ENCODE results near the gene FAM229B. TPM values are rescaled to one million over a fixed set of nuclear protein-coding genes. Genes with fewer than 3 reads are reported as not detected.

FAM229B gene
- total and polyA plus RNA-seq, 2 of the 4 experiments (the other 2 are of a cell fraction) = 8.6 to 25.6 TPM

- Histone ChIP-seq H3K27ac (ENCODE audit: insufficient read depth, low read length) (no peak overlapping the region), H2BK15ac (ENCODE audit: low read depth, low read length) (no peak overlapping the region; the same call in 2 of the 3 replicates), H3K79me1 (ENCODE audit: low read depth in 1 of 2, low read length in 2 of 2) (no peaks in the 10 kb centered on the region), H4K8ac (ENCODE audit: low read depth in 2 of 2, low read length in 2 of 2) (no peak overlapping the region), H2BK120ac (ENCODE audit: low read depth, low read length) (no peak overlapping the region), H2AFZ (replicated peaks; ENCODE audit: low read length, poor library complexity) (peak overlapping the region; percentile 18), H3K18ac (ENCODE audit: low read depth, low read length) (no peak overlapping the region), H3K14ac (replicated peaks; ENCODE audit: low read depth, low read length) (no peak overlapping the region), H3K27me3 (ENCODE audit: control insufficient read depth, insufficient read depth, low read length) (no peaks in the 10 kb centered on the region), H3K4me2 (ENCODE audit: low read depth, low read length) (no peak overlapping the region), H3K4me3 (ENCODE audit: insufficient read depth, low read depth, low read length) (no peak overlapping the region), H2AK5ac (ENCODE audit: low read depth, low read length) (no peak overlapping the region), H3K36me3 (ENCODE audit: control insufficient read depth, insufficient read depth, low read length) (peaks cover 27% of the 10 kb centered on the region), H3K9me3 (ENCODE audit: control insufficient read depth, insufficient read depth, low read length) (no peaks in the 10 kb centered on the region), H3K9me1 (ENCODE audit: insufficient read depth, low read length) (peaks cover 12% of the 10 kb centered on the region), H2AK9ac (replicated peaks; ENCODE audit: low read depth, low read length, poor library complexity) (peak overlapping the region; percentile 33), H4K5ac (ENCODE audit: low read depth, low read length) (no peak overlapping the region), H3K4me1 (ENCODE audit: control insufficient read depth, insufficient read depth, low read length) (peaks cover 7% of the 10 kb centered on the region), H2BK20ac (ENCODE audit: low read depth, low read length) (no peak overlapping the region), H4K20me1 (ENCODE audit: insufficient read depth, low read length) (no peaks in the 10 kb centered on the region), H3K4ac (ENCODE audit: low read depth, low read length) (no peak overlapping the region), H2BK5ac (ENCODE audit: low read depth, low read length, poor library complexity, severe bottlenecking) (no peak overlapping the region), H3K56ac (ENCODE audit: extremely low read depth, insufficient read depth, low read length) (no peak overlapping the region), H3K23ac (ENCODE audit: low read depth, low read length) (no peak overlapping the region), H4K91ac (ENCODE audit: insufficient read depth, low read depth, low read length) (no peak overlapping the region), H3K9ac (ENCODE audit: low read depth, low read length) (no peak overlapping the region)
- no TSS peak for BruUV-seq (replicated peaks)
- ChIA-PET CTCF (no interaction called here), POLR2A (ENCODE audit: unreplicated experiment) (no interaction called here)
- intact Hi-C loops (cut with micrococcal nuclease) = loop anchor here (5.0 kb wide), 1 partner anchor 36 kb away; no protein-coding TSS in a partner anchor
- TF ChIP-seq CHD1 (IDR thresholded peaks at IDR 0.05; ENCODE audit: low read depth, low read length) (no peak), MAFK (IDR thresholded peaks at IDR 0.05; ENCODE audit: low read depth, low read length) (no peak), RFX5 (IDR thresholded peaks at IDR 0.05; ENCODE audit: low read depth, low read length) (no peak), ELK1 (IDR thresholded peaks at IDR 0.05; ENCODE audit: borderline replicate concordance, low read depth, low read length) (no peak), MAZ (IDR thresholded peaks at IDR 0.05; ENCODE audit: borderline replicate concordance, low read depth, low read length) (no peak), USF2 (IDR thresholded peaks at IDR 0.05; ENCODE audit: low read depth, low read length) (no peak), FOS (IDR thresholded peaks at IDR 0.05; ENCODE audit: low read depth, low read length) (no peak)
- WGBS, 2 experiments (ENCODE audit: extremely low coverage in 2 of 2, insufficient read length in 1 of 2) = 60% methylated on average over 2 of the region's 6 CpGs; no CpG with 5 or more reads in 1 of the 2 experiments
- no peak for ATAC-seq (ENCODE audit: low read depth)
- in situ Hi-C loops (cut with MboI; ENCODE audit: low sequenced_read_pairs) = no loop called here
- dilution Hi-C loops (cut with HindIII; ENCODE audit: low sequenced_read_pairs, unreplicated experiment) = no loop called here
- DNase-seq = no peak
These were observed 60.7 kb downstream of the FAM229B start for GRCh38 chr6:112148103-112148502.

All from IMR-90 (cell line).